Pons (tissue), 1 donor: Measurements from ENCODE around the gene SUSD2.

ENCODE experiments used
- DNase-seq: peaks from one replicate; pipeline ENCODE4 v3.0.0-alpha.2; 2016; ENCODE audit warnings: low spot score

The SUSD2 gene

DNA sequence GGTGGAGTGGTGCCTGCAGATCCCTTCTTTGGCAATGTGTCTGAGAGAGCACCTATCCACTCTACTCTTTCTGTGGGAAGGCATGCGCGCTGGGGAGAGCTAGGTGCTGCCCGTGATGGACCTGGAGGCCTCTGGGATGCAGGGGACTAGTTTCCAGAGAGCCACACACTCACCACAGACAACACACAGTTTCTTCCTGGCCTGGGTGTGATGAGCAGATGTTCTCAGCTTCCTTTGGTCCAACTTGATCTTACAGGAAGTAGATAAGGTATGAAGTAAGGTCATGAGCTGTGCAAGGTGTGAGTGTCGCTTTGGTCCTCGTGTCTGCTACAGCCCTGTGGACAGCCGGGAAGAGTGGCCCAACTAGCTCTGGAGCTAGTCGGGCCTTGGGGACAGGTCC, 27.3 kb upstream of the SUSD2 start:
- no peak for DNase-seq

DNA sequence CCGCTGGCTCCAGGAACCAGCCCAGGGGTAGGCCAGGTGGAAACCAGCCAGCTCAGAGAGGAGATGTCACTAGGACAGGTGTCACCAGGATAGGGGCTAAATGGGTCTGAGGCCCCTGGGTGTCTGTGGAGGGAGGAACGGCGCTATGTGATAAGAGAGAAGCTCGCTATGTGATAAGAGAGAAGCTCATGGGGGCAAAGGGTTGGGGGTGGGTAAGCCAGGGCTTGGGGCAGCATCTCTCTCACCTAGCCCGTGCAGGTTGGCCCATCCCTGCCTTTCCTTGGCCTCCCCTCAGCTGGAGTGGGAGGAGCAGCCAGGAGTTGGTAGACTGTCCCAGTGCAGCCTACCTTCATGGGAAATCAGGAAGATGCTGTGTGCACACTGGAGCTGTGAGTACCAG, 26.5 kb upstream of the SUSD2 start:
- DNase-seq: no peak

DNA sequence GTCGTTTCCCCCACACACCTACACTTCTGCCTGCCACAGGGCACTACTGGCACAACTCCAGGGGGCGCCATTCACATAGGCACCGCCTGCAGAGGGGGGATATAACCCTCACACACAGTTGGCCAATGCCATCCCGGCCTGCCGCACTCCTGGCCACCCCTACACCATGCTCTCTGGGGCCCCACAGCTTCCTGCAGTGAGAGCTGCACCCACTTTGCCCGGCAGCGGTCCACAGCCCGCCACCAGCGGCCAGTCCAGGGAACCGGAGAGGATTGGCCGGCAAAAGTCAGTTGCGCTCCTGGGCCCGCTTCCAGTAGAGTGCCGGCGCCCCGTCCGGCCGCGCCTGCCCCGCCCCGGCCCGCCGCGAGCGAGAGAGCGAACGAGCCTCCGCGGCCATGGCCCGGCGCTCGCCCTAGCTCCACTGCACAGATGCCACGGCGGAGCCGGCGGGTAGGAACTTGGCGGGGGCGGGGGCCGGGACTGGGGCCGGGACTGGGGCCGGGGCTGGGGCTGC, 25.6 kb upstream of the SUSD2 start:
- DNase-seq: peak; percentile 35

DNA sequence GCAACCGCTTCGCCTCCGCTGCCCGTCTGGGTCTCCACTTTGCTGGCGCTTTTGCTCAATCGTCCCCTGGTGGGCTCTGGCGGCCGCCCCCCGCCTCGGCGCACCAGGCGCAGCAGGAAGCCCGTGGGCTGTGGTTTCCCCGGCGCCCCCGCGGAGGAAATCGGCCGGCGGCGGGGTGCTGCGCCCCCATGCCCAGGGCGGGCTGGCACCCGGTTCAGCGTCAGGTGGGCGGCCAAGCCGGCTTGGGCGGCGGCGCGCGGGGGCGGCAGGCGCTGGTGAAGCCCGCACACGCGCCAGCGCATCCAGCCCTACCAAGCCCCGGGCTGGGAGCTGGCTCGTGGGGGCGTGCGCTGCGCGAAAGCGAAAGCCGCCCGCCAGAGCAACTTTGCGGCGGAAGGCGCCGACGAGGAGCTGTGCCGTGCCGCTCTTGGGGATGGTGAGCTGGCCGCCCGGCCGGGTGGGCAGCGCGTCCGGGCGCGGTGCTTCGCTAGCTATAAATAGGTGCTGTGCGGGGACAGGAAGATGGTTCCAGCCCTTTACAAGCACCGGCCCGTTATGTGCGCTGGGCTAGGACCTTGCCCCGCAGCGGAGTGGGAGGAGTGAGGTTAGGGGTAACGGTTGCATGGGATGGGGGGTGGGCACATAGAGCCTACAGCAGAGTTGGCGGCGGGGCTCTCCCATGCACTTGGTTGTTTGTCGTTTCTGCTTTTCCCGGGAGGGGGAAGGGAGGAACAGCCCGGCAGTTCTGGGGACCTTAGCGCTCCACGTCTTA, 25.0 kb upstream of the SUSD2 start:
- no peak for DNase-seq

DNA sequence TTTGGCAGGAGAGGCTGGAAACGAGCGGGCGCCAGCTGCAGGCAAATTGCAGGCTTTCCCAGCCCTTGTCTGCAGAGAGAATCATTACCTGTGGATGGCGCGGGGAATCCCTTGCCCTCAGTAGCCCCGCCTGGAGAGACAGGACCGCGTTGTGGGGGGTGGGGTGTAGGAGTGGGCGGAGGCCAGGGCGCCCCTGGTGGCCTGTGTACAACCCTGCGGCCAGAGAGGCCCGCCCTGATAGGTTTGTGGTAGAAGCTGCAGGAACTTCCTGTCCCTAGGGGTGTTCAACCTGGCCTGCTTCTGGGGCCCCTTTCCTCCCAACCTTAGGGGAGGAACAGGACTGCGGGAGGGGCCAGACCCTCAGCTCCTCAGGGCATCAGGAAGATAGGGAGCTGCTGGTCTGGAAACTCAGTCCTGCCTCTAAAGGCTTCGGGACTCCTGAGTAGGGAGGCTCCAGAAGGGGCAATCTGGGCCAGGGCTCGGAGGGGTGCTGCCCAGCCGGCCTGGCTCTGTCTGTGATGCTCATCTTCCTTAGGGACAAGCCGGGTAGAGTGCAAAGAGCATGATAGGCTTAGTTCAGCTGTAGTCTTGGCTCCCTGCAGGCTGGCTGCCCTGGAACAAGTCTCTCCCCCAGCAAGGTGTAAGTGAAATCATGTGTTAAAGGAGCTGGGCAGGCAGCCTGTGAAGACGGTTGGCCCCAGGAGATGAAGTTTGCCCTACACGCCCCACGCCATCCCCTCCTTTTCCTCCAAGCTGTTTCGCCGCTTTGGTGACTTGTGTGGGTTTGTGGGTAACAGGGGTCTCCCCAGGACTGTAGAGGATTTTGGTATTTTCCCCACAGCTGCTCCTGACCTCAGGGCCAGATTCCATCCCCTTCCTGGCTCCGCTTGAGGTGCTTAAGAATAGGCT, 24.1 kb upstream of the SUSD2 start:
- peak; percentile 63 for DNase-seq

DNA sequence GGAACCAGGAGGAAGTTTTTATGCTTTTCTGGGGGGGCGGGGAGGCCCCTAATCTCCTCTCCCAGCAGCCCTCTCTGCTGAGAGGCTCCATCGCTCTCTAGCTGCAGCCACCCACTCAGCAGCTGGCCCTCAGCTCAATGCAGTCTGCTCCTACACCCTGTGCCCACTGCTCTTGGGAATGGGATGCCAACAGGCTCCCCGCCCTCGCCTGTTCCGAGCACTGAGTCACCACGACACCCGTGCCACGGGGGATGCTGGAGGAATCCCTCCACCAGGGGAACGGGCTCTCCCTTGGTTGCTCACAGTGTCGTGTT, 23.5 kb upstream of the SUSD2 start:
- no peak for DNase-seq

DNA sequence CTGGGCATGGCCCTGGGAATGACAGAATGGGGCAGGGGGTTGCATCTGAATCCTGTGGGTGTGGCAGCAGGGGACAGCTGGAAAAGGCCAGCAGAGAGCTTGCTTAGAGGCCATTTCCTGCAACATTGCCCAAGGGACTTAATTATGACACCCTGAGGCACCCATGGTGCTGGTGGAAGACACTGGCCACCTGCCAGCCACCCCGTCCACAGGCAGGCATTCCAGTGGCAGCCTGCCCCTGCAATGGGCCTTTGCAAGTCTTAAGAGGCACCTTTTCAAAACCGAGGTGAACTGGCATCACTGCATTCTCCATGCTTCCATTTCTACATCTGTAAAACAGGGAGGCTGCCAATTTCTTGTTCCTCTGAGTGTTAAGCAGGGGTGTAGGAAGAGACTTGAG, 21.6 kb upstream of the SUSD2 start:
- no peak for DNase-seq

DNA sequence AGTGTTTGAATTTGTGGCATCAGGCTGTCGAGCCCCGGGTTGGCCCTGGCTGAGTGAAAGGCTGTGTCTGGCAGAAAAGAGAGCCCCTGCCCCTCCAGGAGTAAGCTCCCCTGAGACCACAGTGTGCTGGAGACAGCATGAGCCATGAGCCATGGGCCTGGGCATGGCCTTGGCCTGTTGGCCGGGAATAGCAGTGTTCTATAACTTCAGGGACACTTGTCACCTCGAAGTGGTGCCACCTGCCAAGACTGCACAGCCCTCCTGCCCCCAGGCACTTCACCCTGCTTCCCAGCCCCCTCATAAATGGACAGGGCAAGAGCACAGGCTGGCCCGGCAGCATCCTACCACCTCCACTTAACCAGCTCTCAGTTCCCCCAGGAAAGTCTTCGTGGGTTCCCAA, 20.7 kb upstream of the SUSD2 start:
- no peak for DNase-seq

DNA sequence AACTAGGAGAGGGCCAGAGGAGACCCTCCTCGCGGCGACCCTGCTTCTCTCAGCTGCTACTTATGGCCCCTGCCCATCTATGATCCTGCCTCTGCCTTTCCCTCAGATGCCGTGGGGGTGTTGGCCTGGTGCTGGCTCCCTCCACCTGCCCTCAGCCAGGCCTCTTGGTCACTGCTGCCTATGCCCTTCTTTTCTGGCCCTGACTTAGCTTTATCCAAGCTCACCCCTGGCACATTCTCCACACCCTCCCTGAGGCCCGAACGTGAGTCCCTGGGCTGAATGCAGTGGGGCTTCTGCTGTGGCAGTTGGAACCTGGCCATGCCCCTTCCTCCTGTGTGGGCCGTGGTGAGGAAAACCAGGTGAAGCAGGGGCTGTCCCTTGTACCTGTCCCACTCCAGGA, 19.8 kb upstream of the SUSD2 start:
- DNase-seq: no peak

DNA sequence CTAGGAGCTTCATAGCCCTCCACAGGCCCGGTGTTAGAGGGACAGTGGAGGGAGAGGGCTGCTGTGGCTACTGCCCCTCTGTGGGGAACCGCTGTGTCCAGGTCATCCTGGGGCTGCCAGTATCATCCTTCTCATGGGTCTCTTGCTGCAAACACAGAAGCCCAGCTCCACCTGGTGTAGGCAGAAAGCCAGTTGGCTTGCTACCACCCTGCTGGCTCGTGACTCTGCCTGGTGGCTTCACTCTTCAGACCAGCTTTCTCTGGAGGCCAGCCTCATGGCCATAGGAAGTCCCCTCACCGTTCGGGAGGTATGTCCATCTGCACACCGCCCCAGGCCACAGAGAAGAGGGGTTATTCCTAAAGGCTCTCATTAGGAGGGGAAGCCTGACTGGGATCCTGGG, 19.4 kb upstream of the SUSD2 start:
- no peak for DNase-seq

DNA sequence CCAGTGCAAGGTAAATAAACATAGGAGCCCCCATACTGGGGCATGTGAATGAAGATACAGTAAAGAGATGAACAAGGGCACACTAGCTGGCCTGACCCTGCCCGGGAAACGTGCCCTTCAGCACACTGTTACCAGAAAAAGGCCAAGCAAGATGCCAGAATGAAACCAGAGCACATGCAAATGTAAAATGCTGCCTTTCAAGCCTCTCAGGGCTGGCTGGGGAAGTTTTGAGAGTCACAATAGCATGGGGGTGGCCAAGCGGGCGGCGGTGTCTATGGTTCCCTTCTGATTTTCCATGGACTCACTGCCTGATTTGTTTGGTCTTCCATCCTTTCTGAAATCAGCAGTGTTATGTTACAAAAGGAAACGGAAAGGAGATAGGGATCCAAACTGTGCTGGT, 18.9 kb upstream of the SUSD2 start:
- no peak for DNase-seq

DNA sequence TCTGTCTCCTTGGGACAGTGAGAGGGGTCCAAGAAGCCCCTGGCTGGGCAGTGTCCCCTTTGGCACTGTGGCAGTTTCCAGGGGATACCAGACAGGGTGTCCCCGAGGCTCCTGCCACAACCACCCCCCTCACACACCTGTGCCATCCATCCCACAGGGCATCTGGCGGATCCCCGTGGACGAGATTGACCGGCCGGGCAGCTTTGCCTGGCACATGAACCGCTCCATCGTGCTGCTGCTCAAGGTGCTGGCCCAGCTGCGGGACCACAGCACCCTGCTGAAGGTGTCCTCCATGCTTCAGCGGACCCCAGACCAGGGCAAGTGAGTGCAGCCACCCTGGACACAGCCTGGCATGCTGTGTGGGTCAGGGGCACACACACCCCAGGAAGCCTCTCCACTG, 17.0 kb upstream of the SUSD2 start:
- DNase-seq: no peak

DNA sequence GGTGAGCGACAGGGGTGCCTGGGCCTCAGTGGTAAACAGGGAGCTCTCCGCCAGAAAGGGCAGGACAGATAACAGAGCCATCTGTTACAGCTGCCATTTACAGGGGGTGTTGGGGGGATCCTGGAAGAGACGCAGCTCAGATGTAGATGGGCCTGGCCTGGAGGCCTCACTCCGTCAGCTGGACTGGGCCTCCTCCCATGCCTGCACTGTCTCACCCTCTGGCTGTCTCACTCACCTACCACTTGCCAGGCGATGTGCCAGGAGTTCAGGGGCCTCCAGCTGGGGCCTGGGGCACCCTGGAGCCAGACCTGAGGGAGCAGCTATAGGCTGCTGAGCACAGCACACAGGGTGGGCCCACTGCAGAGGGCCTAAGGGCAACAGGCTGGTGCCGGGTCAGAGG, 16.3 kb upstream of the SUSD2 start:
- DNase-seq: no peak

DNA sequence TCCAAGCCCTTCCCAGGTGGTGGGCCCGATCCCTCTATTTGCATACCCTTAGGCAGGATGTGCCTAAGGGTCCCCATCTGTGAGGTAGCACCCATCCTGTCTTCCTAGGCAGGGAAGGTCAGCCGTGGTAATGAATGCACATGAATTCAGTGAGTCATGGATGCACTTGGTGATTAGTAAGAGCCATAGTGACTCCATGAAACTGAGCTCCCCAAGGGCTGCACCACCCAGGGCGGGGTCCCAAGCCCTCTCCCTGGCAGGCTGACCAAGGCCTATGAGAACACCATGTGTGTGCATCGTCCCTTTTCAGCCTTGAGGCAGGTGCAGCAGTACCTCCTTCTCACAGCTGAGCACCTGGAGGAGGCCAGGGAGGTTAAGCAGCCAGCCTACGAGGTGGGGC, 15.6 kb upstream of the SUSD2 start:
- DNase-seq: no peak

DNA sequence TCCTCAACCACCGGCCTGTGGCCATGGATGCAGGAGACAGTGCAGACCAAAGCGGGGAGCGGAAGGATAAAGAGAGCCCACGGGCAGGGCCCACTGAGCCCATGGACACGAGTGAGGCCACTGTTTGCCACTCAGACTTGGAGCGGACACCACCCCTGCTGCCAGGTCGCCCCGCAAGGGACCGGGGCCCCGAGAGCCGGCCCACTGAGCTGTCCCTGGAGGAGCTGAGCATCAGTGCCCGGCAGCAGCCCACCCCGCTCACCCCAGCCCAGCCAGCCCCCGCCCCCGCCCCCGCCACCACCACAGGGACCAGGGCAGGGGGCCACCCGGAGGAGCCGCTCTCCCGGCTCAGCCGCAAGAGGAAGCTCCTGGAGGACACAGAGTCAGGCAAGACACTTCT, 14.5 kb upstream of the SUSD2 start:
- no peak for DNase-seq

DNA sequence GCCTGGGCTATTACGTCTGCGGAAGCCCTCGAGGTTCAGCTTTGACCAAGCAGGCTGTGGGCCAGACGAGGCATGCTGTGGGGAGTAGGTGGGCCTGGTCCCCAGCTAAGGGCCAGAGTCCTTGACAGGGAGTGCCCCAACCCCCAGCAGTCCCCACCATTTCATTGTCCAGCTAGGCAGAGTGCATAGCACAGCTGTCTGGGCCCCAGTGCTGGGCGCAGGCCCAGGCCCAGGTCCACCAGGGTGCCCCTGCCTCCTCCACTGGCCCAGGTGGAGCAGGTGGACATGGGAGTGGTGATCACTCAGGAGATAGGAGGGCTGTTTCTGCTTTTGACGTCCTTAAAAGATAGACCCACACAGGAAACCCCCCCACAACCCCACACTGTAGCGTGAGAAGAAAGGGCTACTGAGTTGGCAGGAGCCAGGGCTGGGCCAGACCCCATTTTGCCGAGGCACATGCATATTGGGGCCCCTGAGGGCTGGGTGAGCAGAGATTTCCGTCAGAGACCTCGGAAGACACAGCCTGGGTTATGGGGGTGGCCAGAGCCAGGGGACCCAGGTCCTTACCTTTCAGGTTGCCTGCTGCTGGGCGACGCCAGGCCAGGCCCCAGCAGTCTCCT, 11.7 kb upstream of the SUSD2 start:
- DNase-seq: no peak

DNA sequence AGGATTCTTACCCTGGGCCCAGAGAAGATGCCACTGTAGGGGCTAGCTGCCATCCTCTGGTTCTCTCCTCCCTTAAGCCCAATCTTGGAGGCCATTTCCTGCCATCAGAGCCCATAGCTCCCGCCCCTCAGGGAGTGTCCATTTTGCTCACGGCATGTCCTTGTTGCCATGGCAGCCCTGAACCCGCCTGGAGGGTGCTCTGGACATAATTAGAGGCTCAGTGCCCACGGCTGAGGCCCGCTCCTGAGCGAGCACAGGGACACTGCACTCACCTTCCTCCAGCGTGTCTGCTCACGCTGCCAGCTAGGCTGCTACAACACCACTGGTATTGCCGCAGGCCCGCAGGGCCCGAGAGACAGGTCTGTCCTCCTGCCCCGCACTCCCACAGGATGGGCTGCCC, 11.1 kb upstream of the SUSD2 start:
- DNase-seq: no peak

DNA sequence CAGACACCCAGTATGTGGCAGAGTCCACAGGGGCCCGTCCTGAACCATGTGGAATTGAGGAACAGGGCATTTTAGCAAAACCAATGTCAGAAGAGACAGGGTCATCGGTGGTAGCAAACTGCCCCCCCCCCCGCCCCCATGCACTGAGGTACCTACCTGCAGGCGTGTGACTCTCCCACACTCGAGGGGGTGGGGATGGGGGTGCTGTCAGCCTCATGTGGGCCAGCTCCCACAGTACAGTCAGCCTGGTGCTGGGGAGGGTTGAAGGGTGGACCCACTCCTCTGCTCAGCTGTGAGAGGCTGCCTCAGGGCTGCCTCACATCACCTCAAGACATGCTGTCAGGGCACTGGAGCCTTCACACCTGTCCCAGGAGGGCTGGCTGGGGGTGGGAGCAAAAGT, 10.7 kb upstream of the SUSD2 start:
- no peak for DNase-seq

DNA sequence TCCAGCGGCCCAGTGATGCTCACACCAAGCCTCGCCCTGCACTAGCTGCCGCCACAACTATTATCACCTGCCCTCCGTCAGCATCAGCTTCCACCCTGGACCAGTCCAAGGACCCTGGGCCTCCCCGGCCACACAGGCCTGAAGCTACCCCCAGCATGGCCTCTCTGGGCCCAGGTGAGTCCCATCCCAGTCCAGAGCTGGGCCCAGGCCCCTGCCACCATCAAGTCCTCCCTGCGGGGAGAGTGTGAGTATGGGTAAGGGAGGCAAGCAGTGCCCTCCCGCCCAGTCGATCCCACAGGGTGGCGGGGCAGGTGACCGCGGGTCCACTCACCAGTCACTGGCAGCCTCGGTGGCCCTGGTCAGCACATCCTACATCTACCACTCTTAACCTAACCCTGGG, 9.5 kb upstream of the SUSD2 start:
- no peak for DNase-seq

DNA sequence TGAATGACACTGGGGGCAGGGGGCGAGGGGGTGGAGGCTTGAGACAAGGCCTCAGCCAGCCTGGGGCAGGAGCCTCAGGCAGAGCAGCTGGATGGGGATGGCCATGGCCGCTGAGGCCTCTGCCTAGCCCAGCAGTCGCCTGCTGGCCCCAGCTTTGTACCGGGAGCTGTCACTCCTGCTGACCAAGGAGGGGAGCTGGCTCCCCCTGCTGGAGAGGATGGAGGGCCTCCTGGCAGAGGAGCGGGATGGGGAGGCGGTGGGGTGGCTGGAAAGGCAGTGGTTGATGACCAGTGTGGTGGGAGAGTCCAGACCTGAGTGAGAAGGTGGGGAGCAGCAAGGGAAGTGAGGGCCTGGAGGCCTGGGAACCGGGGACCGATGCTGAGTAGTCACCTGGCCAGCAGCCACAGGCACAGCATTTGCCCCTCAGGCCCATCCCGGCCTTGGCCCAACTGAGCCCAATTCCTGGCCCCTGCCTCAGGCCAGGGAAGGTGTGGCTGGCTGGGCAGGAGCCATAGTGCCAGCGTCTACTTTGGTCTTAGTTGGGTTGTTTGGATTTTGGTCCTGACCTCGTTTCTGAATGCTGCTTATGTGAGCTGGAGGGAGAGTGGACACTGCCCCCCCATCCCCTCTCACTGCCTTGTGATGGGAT, 6.0 kb upstream of the SUSD2 start:
- peak; percentile 64 for DNase-seq

DNA sequence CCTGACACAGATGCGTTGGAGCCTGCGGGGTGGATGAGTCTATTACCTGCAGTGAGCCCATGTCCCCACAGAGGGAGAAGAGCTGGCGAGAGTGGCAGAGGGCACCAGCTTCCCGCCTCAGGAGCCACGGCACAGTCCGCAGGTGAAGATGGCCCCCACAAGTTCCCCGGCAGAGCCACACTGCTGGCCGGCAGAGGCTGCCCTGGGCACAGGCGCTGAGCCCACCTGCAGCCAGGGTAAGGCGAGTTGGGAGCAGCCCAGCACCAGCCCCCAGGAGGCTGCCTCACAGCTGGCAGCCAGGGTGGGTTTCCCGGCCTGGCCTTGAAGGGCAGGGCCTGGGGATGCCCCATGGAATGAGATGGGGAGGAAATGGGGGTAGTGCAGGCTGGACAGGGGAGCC, 5.2 kb upstream of the SUSD2 start:
- DNase-seq: no peak

DNA sequence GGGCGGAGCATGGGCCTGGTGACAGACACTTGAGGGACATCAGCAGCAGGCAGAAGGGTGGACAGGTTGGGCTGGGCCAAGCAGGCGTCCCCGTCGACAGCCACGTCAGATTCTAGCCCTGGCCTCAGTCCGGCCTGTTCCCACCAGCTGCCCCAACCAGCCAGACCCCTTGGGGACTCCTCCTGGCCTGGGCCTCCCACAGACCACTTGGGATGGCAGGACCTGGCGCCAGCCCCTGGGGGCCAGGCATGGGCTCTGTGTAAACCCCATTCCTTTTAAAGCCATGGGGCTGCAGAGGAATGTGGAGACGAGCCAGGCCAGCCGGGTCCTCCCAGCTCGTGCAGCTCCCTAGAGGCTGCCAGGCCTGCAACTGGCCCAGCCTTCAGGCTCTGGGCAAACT, 4.7 kb upstream of the SUSD2 start:
- no peak for DNase-seq

DNA sequence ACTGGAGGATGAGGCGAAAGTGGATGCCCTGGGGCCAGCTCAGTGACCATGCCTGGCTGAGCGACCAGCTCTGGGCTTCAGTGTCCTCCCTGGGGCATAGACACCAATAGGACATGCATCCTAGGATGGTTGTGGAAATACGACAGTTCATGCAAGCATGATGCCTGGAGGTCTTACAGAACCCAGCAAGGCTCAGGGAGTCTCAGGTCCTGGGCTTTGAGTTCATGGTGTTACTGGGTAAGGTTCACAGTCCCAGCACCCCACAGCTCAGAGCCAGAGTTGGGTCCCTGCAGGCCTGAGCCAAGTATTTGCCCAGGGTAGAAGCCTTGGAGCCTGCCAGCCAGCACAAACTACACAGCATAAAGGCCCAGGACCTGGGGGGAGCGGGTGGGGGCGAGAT, 4.2 kb upstream of the SUSD2 start:
- no peak for DNase-seq
